ENCODE measurements around the gene CORIN. TPM values are rescaled to one million over a fixed set of nuclear protein-coding genes. Genes with fewer than 3 reads are reported as not detected.

Gene CORIN
- total and polyA plus RNA-seq, 4 donors: 0.15 to 9.1 (median 1.0) TPM

DNA sequence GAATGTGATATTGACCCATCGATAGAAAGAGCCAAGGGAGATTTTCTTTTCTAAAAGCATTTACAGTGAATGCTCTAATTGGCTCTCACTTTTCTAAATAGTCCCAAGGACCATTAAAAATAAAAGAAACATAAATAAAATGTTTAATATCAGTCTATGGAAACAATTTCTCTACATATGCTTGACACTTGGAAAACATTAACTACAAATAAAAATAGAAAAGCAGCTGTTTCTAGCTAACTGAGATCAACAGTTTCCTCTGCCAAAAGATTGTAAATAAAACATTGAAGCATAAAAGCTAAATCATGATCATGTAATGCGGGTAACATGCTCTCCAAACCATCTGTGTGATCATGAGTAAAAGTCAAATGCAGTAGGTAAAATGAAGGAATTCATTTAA is 49.7 kb downstream of the CORIN start:
- WGBS, 2 donors: 81 to 90% methylated on average over 2 of the region's 2 CpGs
- no peaks in the 10 kb centered on the region for H3K9me3 ChIP-seq (ENCODE audit: control insufficient read depth in 4 of 4, insufficient read depth in 3 of 4, low read length in 3 of 4)

DNA sequence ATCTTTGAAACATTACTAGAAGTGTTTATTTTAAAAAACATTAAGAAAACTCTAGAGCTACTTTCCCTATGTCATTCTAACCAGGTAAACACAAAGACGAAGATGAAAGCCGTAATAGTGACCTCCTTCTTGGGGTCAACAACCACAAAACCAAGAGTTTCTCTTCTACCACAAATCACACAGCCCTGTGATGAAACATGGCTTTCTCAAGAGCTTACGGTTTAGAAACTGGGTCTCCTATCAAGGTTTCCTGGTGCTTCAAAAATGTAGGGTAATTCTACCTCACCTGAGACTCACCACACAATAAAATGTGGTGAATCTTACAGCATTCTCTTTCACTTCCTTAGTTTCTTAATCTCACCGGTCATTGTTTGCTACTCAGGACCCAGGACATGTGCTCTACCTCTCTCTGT is 50.9 kb downstream of the CORIN start:
- H3K4me1 ChIP-seq (ENCODE audit: control insufficient read depth in 5 of 5, insufficient read depth in 5 of 5, low read length in 5 of 5): peaks cover 0 to 10% (median 2%) of the 10 kb centered on the region in 5 donors
- no peaks in the 10 kb centered on the region for H3K9me3 ChIP-seq (ENCODE audit: control insufficient read depth in 4 of 4, insufficient read depth in 3 of 4, low read length in 3 of 4)
- no peak overlapping the region for H3K4me3 ChIP-seq
- no peak for TF ChIP-seq CTCF (IDR thresholded peaks at IDR 0.05; ENCODE audit: control extremely low read depth, extremely low read depth)
- H3K36me3 ChIP-seq (ENCODE audit: control insufficient read depth in 4 of 4, insufficient read depth in 4 of 4, low read length in 4 of 4): no peaks in the 10 kb centered on the region
- H3K27ac ChIP-seq (ENCODE audit: low read depth in 1 of 2, low read length in 1 of 2): no peak overlapping the region
- ATAC-seq (ENCODE audit: insufficient read depth, low FRiP score) (peak; percentile 17), DNase-seq (peak in 2 of 3 donors; percentile 6 to 54)
- H3K27me3 ChIP-seq (ENCODE audit: control insufficient read depth in 3 of 3, insufficient read depth in 3 of 3, low read length in 2 of 3): no peaks in the 10 kb centered on the region
- no peak overlapping the region for H3K9ac ChIP-seq (ENCODE audit: insufficient read depth in 1 of 2, low read length in 2 of 2)
- 34 to 50% methylated on average over 4 of the region's 4 CpGs for WGBS, 2 donors

More for the DNA sequence above, 49.7 kb downstream of the CORIN start:
- Histone ChIP-seq H3K4me3 (no peak overlapping the region), H3K36me3 (ENCODE audit: control insufficient read depth in 4 of 4, insufficient read depth in 4 of 4, low read length in 4 of 4) (no peaks in the 10 kb centered on the region), H3K4me1 (ENCODE audit: control insufficient read depth in 5 of 5, insufficient read depth in 5 of 5, low read length in 5 of 5) (peaks cover 0 to 10% (median 2%) of the 10 kb centered on the region in 5 donors), H3K27me3 (ENCODE audit: control insufficient read depth in 3 of 3, insufficient read depth in 3 of 3, low read length in 2 of 3) (no peaks in the 10 kb centered on the region), H3K9ac (ENCODE audit: insufficient read depth in 1 of 2, low read length in 2 of 2) (no peak overlapping the region), H3K27ac (ENCODE audit: low read depth in 1 of 2, low read length in 1 of 2) (no peak overlapping the region)
- TF ChIP-seq CTCF (IDR thresholded peaks at IDR 0.05; ENCODE audit: control extremely low read depth, extremely low read depth): no peak
- ATAC-seq (ENCODE audit: insufficient read depth, low FRiP score) (no peak), DNase-seq (peak in 2 of 3 donors; percentile 43 to 69)

DNA sequence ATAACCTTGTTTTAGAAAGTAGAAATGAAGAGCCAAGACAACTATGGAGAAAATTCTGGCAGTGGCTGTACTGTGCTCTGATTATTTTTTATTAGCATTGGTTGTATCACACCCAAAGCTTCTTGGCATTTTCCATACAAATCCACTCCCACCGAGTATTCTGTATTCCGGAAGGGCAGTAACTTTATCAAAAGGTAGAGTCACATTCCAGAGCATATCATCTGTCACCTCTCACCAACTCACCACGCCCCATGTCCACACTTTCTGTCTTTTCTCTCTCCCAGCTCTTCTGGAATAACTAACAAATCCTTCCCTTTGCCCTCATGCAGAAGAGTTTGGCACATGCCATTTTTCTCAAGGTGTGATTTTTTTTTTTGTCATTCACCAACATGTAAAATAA is 52.7 kb downstream of the CORIN start:
- WGBS, 2 donors: 52 to 71% methylated on average over 3 of the region's 3 CpGs
- TF ChIP-seq CTCF (IDR thresholded peaks at IDR 0.05; ENCODE audit: control extremely low read depth, extremely low read depth): no peak
- Histone ChIP-seq H3K27ac (ENCODE audit: low read depth in 1 of 2, low read length in 1 of 2) (peak overlapping the region in 1 of 2 donors; percentile 70), H3K9ac (ENCODE audit: insufficient read depth in 1 of 2, low read length in 2 of 2) (no peak overlapping the region), H3K4me3 (no peak overlapping the region), H3K9me3 (ENCODE audit: control insufficient read depth in 4 of 4, insufficient read depth in 3 of 4, low read length in 3 of 4) (no peaks in the 10 kb centered on the region), H3K27me3 (ENCODE audit: control insufficient read depth in 3 of 3, insufficient read depth in 3 of 3, low read length in 2 of 3) (no peaks in the 10 kb centered on the region), H3K36me3 (ENCODE audit: control insufficient read depth in 4 of 4, insufficient read depth in 4 of 4, low read length in 4 of 4) (no peaks in the 10 kb centered on the region), H3K4me1 (ENCODE audit: control insufficient read depth in 5 of 5, insufficient read depth in 5 of 5, low read length in 5 of 5) (peaks cover 0 to 10% (median 2%) of the 10 kb centered on the region in 5 donors)
- ATAC-seq (ENCODE audit: insufficient read depth, low FRiP score): no peak
- no peak for DNase-seq

GRCh38 chr4:47784222-47784621 is 53.6 kb downstream of the CORIN start:
- Histone ChIP-seq H3K4me1 (ENCODE audit: control insufficient read depth in 5 of 5, insufficient read depth in 5 of 5, low read length in 5 of 5) (peaks cover 0 to 10% (median 2%) of the 10 kb centered on the region in 5 donors), H3K9ac (ENCODE audit: insufficient read depth in 1 of 2, low read length in 2 of 2) (no peak overlapping the region), H3K36me3 (ENCODE audit: control insufficient read depth in 4 of 4, insufficient read depth in 4 of 4, low read length in 4 of 4) (no peaks in the 10 kb centered on the region), H3K27me3 (ENCODE audit: control insufficient read depth in 3 of 3, insufficient read depth in 3 of 3, low read length in 2 of 3) (no peaks in the 10 kb centered on the region), H3K27ac (ENCODE audit: low read depth in 1 of 2, low read length in 1 of 2) (no peak overlapping the region), H3K9me3 (ENCODE audit: control insufficient read depth in 4 of 4, insufficient read depth in 3 of 4, low read length in 3 of 4) (no peaks in the 10 kb centered on the region), H3K4me3 (no peak overlapping the region)
- ATAC-seq (ENCODE audit: insufficient read depth, low FRiP score): no peak
- no peak for DNase-seq
- no peak for TF ChIP-seq CTCF (IDR thresholded peaks at IDR 0.05; ENCODE audit: control extremely low read depth, extremely low read depth)

Data from lung (tissue), 12 donors.